Measurements from ENCODE around the gene PLAGL1.

The PLAGL1 gene

GRCh38 chr6:143939364-143939763 is 68.7 kb downstream of the PLAGL1 start:
- Histone ChIP-seq H3K27me3 (ENCODE audit: insufficient read depth, low read length) (no peaks in the 10 kb centered on the region), H4K20me1 (ENCODE audit: insufficient read depth, low read length) (no peaks in the 10 kb centered on the region), H3K4me2 (ENCODE audit: low read length) (no peak overlapping the region), H3K9me3 (ENCODE audit: low read length) (no peaks in the 10 kb centered on the region), H3K36me3 (ENCODE audit: insufficient read depth, low read length) (no peaks in the 10 kb centered on the region), H2AFZ (ENCODE audit: low read length) (no peak overlapping the region), H3F3A (ENCODE audit: insufficient read depth, low read length) (no peaks in the 10 kb centered on the region), H3K4me1 (ENCODE audit: insufficient read depth, low read length, severe bottlenecking) (peaks cover 10% of the 10 kb centered on the region), H3K27ac (ENCODE audit: low read depth, low read length, poor library complexity, severe bottlenecking) (no peak overlapping the region), H3K9ac (ENCODE audit: low read length) (no peak overlapping the region), H3K79me2 (ENCODE audit: insufficient read depth, low read length) (no peaks in the 10 kb centered on the region), H3K9me2 (ENCODE audit: low read depth, low read length) (no peaks in the 10 kb centered on the region), H3K4me3 (ENCODE audit: low read depth, low read length, poor library complexity, severe bottlenecking) (no peak overlapping the region)
- TF ChIP-seq EZH2 (IDR thresholded peaks at IDR 0.05; ENCODE audit: borderline replicate concordance, low read length), result no peak

GRCh38 chr6:143937668-143937970 is 70.4 kb downstream of the PLAGL1 start:
- Histone ChIP-seq H2AFZ (ENCODE audit: low read length) (no peak overlapping the region), H3K27ac (ENCODE audit: low read depth, low read length, poor library complexity, severe bottlenecking) (no peak overlapping the region), H3F3A (ENCODE audit: insufficient read depth, low read length) (no peaks in the 10 kb centered on the region), H3K27me3 (ENCODE audit: insufficient read depth, low read length) (no peaks in the 10 kb centered on the region), H3K4me1 (ENCODE audit: insufficient read depth, low read length, severe bottlenecking) (peaks cover 10% of the 10 kb centered on the region), H4K20me1 (ENCODE audit: insufficient read depth, low read length) (no peaks in the 10 kb centered on the region), H3K36me3 (ENCODE audit: insufficient read depth, low read length) (no peaks in the 10 kb centered on the region), H3K9ac (ENCODE audit: low read length) (no peak overlapping the region), H3K4me3 (ENCODE audit: low read depth, low read length, poor library complexity, severe bottlenecking) (no peak overlapping the region), H3K9me2 (ENCODE audit: low read depth, low read length) (no peaks in the 10 kb centered on the region), H3K9me3 (ENCODE audit: low read length) (no peaks in the 10 kb centered on the region), H3K4me2 (ENCODE audit: low read length) (no peak overlapping the region), H3K79me2 (ENCODE audit: insufficient read depth, low read length) (no peaks in the 10 kb centered on the region)
- no peak for TF ChIP-seq CTCF (IDR thresholded peaks at IDR 0.05; ENCODE audit: low read length)
- TF ChIP-seq EZH2 (IDR thresholded peaks at IDR 0.05; ENCODE audit: borderline replicate concordance, low read length), result no peak

- Histone ChIP-seq H3K79me2 (ENCODE audit: insufficient read depth, low read length) (no peaks in the 10 kb centered on the region), H3K27ac (ENCODE audit: low read depth, low read length, poor library complexity, severe bottlenecking) (no peak overlapping the region), H3K9me3 (ENCODE audit: low read length) (no peaks in the 10 kb centered on the region), H3K36me3 (ENCODE audit: insufficient read depth, low read length) (no peaks in the 10 kb centered on the region), H3F3A (ENCODE audit: insufficient read depth, low read length) (no peaks in the 10 kb centered on the region), H3K4me3 (ENCODE audit: low read depth, low read length, poor library complexity, severe bottlenecking) (no peak overlapping the region), H3K4me2 (ENCODE audit: low read length) (no peak overlapping the region), H3K27me3 (ENCODE audit: insufficient read depth, low read length) (no peaks in the 10 kb centered on the region), H3K9ac (ENCODE audit: low read length) (no peak overlapping the region), H4K20me1 (ENCODE audit: insufficient read depth, low read length) (no peaks in the 10 kb centered on the region), H3K4me1 (ENCODE audit: insufficient read depth, low read length, severe bottlenecking) (peaks cover 6% of the 10 kb centered on the region), H3K9me2 (ENCODE audit: low read depth, low read length) (no peaks in the 10 kb centered on the region), H2AFZ (ENCODE audit: low read length) (no peak overlapping the region)
- TF ChIP-seq EZH2 (IDR thresholded peaks at IDR 0.05; ENCODE audit: borderline replicate concordance, low read length) (no peak), CTCF (IDR thresholded peaks at IDR 0.05; ENCODE audit: low read length) (no peak)
Observed at GRCh38 chr6:143936778-143937667, 71.0 kb downstream of the PLAGL1 start.

- Histone ChIP-seq H3K9ac (ENCODE audit: low read length) (no peak overlapping the region), H2AFZ (ENCODE audit: low read length) (no peak overlapping the region), H3K9me2 (ENCODE audit: low read depth, low read length) (no peaks in the 10 kb centered on the region), H3F3A (ENCODE audit: insufficient read depth, low read length) (no peaks in the 10 kb centered on the region), H4K20me1 (ENCODE audit: insufficient read depth, low read length) (no peaks in the 10 kb centered on the region), H3K27me3 (ENCODE audit: insufficient read depth, low read length) (no peaks in the 10 kb centered on the region), H3K4me3 (ENCODE audit: low read depth, low read length, poor library complexity, severe bottlenecking) (no peak overlapping the region), H3K4me2 (ENCODE audit: low read length) (no peak overlapping the region), H3K79me2 (ENCODE audit: insufficient read depth, low read length) (no peaks in the 10 kb centered on the region), H3K4me1 (ENCODE audit: insufficient read depth, low read length, severe bottlenecking) (no peaks in the 10 kb centered on the region), H3K36me3 (ENCODE audit: insufficient read depth, low read length) (no peaks in the 10 kb centered on the region), H3K9me3 (ENCODE audit: low read length) (no peaks in the 10 kb centered on the region), H3K27ac (ENCODE audit: low read depth, low read length, poor library complexity, severe bottlenecking) (no peak overlapping the region)
- no peak for TF ChIP-seq CTCF (IDR thresholded peaks at IDR 0.05; ENCODE audit: low read length)
- TF ChIP-seq EZH2 (IDR thresholded peaks at IDR 0.05; ENCODE audit: borderline replicate concordance, low read length), result no peak
Observed at GRCh38 chr6:143936347-143936746, 71.7 kb downstream of the PLAGL1 start.
